Measurements from ENCODE around the gene EEF1AKMT3. TPM values are rescaled to one million over a fixed set of nuclear protein-coding genes. Genes with fewer than 3 reads are reported as not detected.

Gene EEF1AKMT3
- total and polyA plus RNA-seq, 9 of the 15 experiments (the other 6 are each of a cell fraction or from before 2014, with no cell fraction given): 4.1 to 17.2 (median 7.9) TPM

DNA sequence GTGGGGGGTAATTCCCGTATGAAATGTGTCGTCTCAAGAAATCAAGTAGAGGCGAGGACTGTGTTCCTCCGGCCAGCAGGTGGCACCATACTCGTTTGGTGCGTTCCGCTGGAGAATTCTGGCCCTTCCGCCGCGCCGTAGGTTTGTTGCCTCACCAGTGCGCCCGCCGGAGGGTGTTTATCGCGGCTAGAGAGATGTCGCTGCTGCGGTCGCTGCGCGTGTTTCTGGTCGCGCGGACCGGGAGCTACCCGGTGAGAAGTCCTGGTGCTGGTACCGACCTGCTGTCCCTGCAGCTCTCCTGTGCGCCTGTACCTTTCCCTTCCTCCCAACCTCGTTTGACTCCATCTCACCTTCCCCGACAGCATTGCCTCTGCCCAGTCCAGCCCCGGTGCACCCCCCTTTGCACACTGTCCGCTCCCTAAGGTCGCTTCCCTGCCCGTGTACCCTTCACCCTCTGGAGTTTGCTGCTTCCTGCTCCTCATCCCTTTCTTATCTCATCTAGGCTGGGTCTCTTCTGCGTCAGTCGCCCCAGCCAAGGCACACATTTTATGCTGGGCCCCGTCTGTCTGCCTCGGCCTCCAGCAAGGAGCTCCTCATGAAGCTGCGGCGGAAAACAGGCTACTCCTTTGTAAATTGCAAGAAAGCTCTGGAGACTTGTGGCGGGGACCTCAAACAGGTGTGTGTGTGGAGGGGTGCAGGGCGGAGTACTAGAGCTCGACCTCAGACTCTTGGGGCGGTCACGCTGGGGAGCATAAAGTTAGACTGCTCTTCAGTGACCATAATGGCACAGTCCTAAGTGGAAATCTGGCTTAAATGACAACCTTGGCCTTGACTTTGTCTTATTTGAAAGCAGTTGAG lies 10.4 kb downstream of the EEF1AKMT3 start, which contains the start of gene TSFM (continued):
- TF ChIP-seq, protein P1, sequence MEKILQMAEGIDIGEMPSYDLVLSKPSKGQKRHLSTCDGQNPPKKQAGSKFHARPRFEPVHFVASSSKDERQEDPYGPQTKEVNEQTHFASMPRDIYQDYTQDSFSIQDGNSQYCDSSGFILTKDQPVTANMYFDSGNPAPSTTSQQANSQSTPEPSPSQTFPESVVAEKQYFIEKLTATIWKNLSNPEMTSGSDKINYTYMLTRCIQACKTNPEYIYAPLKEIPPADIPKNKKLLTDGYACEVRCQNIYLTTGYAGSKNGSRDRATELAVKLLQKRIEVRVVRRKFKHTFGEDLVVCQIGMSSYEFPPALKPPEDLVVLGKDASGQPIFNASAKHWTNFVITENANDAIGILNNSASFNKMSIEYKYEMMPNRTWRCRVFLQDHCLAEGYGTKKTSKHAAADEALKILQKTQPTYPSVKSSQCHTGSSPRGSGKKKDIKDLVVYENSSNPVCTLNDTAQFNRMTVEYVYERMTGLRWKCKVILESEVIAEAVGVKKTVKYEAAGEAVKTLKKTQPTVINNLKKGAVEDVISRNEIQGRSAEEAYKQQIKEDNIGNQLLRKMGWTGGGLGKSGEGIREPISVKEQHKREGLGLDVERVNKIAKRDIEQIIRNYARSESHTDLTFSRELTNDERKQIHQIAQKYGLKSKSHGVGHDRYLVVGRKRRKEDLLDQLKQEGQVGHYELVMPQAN (IDR thresholded peaks at IDR 0.05; ENCODE audit: borderline replicate concordance): peak; percentile 98
- TF ChIP-seq, protein P2, sequence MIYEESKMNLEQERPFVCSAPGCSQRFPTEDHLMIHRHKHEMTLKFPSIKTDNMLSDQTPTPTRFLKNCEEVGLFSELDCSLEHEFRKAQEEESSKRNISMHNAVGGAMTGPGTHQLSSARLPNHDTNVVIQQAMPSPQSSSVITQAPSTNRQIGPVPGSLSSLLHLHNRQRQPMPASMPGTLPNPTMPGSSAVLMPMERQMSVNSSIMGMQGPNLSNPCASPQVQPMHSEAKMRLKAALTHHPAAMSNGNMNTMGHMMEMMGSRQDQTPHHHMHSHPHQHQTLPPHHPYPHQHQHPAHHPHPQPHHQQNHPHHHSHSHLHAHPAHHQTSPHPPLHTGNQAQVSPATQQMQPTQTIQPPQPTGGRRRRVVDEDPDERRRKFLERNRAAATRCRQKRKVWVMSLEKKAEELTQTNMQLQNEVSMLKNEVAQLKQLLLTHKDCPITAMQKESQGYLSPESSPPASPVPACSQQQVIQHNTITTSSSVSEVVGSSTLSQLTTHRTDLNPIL (CRISPR knock-in tag; IDR thresholded peaks at IDR 0.05): no peak
- TF ChIP-seq CBX5 (IDR thresholded peaks at IDR 0.05; ENCODE audit: borderline replicate concordance, low read depth) (no peak), TCF3 (CRISPR knock-in tag; IDR thresholded peaks at IDR 0.05) (peak; percentile 33; the same call in 1 of the 2 replicates), RFX7 (CRISPR knock-in tag; IDR thresholded peaks at IDR 0.05) (no peak), KLF10 (CRISPR knock-in tag; IDR thresholded peaks at IDR 0.05) (no peak), TOE1 (IDR thresholded peaks at IDR 0.05; ENCODE audit: borderline replicate concordance) (peak; percentile 90), TOE1 (CRISPR knock-in tag; IDR thresholded peaks at IDR 0.05; ENCODE audit: borderline replicate concordance, low read depth) (peak; percentile 91; the same call in 1 of the 2 replicates), ZSCAN32 (CRISPR knock-in tag; IDR thresholded peaks at IDR 0.05) (no peak), SMARCB1 (IDR thresholded peaks at IDR 0.05; ENCODE audit: insufficient read length, low read depth) (no peak), MCM2 (IDR thresholded peaks at IDR 0.05; ENCODE audit: low read depth) (no peak), ZC3H11A (IDR thresholded peaks at IDR 0.05; ENCODE audit: low read depth, low read length) (no peak), SMC3 (conservative IDR thresholded peaks at IDR 0.05; ENCODE audit: insufficient read depth, low read depth, low read length) (peak; percentile 57; the same call in 1 of the 2 replicates), ZFP30 (CRISPR knock-in tag; IDR thresholded peaks at IDR 0.05; ENCODE audit: borderline replicate concordance) (no peak)
- TF ChIP-seq, protein P3, sequence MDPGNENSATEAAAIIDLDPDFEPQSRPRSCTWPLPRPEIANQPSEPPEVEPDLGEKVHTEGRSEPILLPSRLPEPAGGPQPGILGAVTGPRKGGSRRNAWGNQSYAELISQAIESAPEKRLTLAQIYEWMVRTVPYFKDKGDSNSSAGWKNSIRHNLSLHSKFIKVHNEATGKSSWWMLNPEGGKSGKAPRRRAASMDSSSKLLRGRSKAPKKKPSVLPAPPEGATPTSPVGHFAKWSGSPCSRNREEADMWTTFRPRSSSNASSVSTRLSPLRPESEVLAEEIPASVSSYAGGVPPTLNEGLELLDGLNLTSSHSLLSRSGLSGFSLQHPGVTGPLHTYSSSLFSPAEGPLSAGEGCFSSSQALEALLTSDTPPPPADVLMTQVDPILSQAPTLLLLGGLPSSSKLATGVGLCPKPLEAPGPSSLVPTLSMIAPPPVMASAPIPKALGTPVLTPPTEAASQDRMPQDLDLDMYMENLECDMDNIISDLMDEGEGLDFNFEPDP (CRISPR knock-in tag; IDR thresholded peaks at IDR 0.05): no peak
- TF ChIP-seq, protein P4, sequence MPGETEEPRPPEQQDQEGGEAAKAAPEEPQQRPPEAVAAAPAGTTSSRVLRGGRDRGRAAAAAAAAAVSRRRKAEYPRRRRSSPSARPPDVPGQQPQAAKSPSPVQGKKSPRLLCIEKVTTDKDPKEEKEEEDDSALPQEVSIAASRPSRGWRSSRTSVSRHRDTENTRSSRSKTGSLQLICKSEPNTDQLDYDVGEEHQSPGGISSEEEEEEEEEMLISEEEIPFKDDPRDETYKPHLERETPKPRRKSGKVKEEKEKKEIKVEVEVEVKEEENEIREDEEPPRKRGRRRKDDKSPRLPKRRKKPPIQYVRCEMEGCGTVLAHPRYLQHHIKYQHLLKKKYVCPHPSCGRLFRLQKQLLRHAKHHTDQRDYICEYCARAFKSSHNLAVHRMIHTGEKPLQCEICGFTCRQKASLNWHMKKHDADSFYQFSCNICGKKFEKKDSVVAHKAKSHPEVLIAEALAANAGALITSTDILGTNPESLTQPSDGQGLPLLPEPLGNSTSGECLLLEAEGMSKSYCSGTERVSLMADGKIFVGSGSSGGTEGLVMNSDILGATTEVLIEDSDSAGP (CRISPR knock-in tag; IDR thresholded peaks at IDR 0.05): peak; percentile 80; the same call in 1 of the 2 replicates
- TF ChIP-seq, protein P5, sequence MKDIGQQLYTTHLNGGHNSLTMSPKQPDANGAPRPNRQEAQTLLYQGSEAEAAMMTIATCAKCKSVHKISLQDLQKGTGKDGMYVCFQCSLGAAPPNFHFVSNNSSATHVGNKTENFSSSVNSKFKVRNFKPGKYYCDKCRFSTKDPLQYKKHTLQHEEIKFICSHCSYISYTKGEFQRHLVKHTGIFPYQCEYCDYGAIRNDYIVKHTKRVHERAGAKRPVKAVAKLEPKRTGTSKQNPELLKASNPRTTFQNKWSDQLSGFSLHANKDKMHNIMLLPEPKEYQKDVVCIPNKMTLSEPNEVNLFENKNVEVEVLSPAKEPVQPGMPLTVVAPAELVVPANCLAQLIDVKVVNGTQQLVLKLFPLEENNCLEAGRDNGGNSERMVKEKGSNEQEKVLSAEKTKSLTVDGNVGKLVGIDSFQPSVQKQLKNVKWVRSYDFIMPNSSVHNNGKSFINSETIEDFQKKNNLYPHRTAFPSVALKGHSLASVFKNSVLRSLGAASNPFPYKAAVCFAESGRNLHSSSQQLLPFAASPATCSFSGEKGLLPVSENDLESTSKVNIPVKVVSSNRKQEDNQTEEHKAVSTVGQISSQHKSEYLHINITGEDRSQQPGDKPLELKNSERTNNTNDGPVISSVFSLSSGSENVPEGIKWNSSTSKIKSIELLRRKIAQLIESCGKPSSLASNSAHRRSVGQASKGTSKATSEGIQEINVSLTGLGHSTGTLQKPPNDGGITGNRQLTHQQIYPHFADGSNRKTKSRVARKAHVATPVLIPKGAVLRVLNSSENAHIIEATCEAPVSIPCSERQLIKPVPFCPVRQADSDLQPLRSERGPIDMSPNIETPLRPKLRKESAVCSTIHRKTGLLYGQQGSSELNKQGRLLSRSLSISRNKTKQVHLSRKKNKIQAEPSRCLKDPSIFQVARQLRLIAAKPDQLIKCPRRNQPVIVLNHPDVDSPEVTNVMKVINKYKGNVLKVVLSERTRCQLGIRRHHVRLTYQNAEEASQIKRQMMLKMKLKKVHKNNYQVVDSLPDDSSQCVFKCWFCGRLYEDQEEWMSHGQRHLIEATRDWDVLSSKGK (CRISPR knock-in tag; IDR thresholded peaks at IDR 0.05): no peak

Data from K562 (cell line).